ENCODE results near the gene C3orf33. TPM values are rescaled to one million over a fixed set of nuclear protein-coding genes. Genes with fewer than 3 reads are reported as not detected.

Gene C3orf33
- total and polyA plus RNA-seq, 9 of the 15 experiments (the other 6 are each of a cell fraction or from before 2014, with no cell fraction given) = 4.1 to 10.2 (median 6.0) TPM

DNA sequence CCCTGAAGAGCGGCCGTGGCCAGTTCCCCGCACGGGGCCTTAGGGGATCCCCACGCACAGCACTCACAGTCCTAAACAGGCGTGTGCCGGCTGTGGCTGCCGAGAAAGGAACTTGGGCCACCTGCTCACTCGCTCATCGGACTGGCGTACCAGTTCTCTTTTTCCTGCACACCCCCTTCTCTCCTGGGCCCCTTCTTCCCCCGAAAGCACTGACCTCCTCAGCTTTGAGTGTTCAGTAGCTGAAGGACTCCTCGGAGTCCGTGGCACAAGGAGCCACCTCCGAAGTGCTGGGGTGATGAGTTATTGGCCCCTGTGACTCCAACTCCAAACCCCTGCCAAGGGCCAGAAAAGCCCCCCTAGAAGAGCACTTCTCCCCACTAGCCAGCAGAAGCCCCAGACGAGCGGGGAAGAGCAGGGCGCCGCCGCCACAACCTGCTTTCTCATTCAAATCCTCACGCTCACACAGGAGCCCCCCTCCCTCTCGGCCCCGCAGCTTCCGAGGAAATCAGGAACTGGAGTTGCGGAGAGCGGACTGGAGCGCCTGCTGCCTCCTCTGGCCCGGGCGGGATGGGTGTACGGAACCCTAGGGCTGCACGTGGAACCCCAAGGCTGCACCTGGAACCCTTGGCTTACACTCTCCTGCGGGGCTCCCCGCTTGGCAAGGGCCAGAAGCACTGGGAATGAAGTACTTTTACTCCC is 61.3 kb downstream of the C3orf33 start, which contains the start of gene PLCH1 (continued):
- TF ChIP-seq ZBTB40 (IDR thresholded peaks at IDR 0.05) (peak; percentile 38; the same call in 1 of the 2 replicates), ZBTB40 (CRISPR knock-in tag; IDR thresholded peaks at IDR 0.05) (no peak), TRIM24 (IDR thresholded peaks at IDR 0.05) (no peak), MYNN (IDR thresholded peaks at IDR 0.05) (no peak), MYNN (CRISPR knock-in tag; IDR thresholded peaks at IDR 0.05) (no peak), PTTG1 (tag; IDR thresholded peaks at IDR 0.05; ENCODE audit: low read depth) (no peak), ZNF134 (CRISPR knock-in tag; conservative IDR thresholded peaks at IDR 0.05) (no peak), SMARCB1 (IDR thresholded peaks at IDR 0.05; ENCODE audit: insufficient read length, low read depth) (no peak), LCOR (CRISPR knock-in tag; IDR thresholded peaks at IDR 0.05) (0 out of 2 replicates have a peak, but pooled peaks have one; percentile 24), RCOR1 (IDR thresholded peaks at IDR 0.05; ENCODE audit: borderline replicate concordance in 1 of 2, low read depth in 2 of 2, low read length in 2 of 2) (peak in 1 of 2 experiments; percentile 70; a peak in 2 of 4 replicates), GTF2B (IDR thresholded peaks at IDR 0.05; ENCODE audit: extremely low read depth, insufficient read length) (no peak), KLF16 (IDR thresholded peaks at IDR 0.05) (no peak), ZNF778 (CRISPR knock-in tag; IDR thresholded peaks at IDR 0.05) (no peak), TAF15 (IDR thresholded peaks at IDR 0.05; ENCODE audit: low read depth, low read length) (no peak), FOXJ3 (CRISPR knock-in tag; IDR thresholded peaks at IDR 0.05) (no peak)
